Activated naive CD8-positive, alpha-beta T cell treated with anti-CD3 and anti-CD28 coated beads, Interleukin-2, amount 10 ng/mL, durations not matched to agents 7 days and 5 days (primary cell): ENCODE results near the gene MYO1B. TPM values are rescaled to one million over a fixed set of nuclear protein-coding genes. Genes with fewer than 3 reads are reported as not detected.

Source experiments
- ATAC-seq: fragments of 150-1000 bp; cut with Tn5 transposase; one replicate; pipeline ENCODE4 v1.10.0; 2021; ENCODE audit warnings: low read depth, moderate library complexity
- POLR2A ChIA-PET: fragments of 350-600 bp; sonication (Branson Sonifier 250); formaldehyde crosslinking; loops from one replicate; lab custom pipeline; 2021; ENCODE audit warnings: antibody characterized with exemption; lab: Charles Lee
- DNase-seq: peaks from one replicate; pipeline ENCODE4 v3.0.0; 2021
- H3K27ac Mint-ChIP-seq: one replicate; pipeline ENCODE4 v1.8.0; 2022; ENCODE audit warnings: mild to moderate bottlenecking, mixed read lengths
- H3K27me3 Mint-ChIP-seq: one replicate; pipeline ENCODE4 v1.8.0; 2022; ENCODE audit warnings: mild to moderate bottlenecking, moderate library complexity, mixed read lengths
- H3K36me3 Mint-ChIP-seq: one replicate; pipeline ENCODE4 v1.8.0; 2021; ENCODE audit warnings: mild to moderate bottlenecking, mixed read lengths
- H3K4me1 Mint-ChIP-seq: one replicate; pipeline ENCODE4 v1.8.0; 2021; ENCODE audit warnings: mixed read lengths
- H3K4me3 Mint-ChIP-seq: one replicate; pipeline ENCODE4 v1.8.0; 2022; ENCODE audit warnings: mild to moderate bottlenecking, moderate library complexity, mixed read lengths
- H3K9me3 Mint-ChIP-seq: one replicate; pipeline ENCODE4 v1.8.0; 2021; ENCODE audit warnings: mixed read lengths
- total RNA-seq, 2 experiments: library from RNA; stranded (reverse); gene quantifications; one replicate each; pipeline ENCODE4 v1.2.3, GENCODE V29; 2021

Gene MYO1B
- 1 to 10 TPM; 3.2 to 3.9 TPM for total RNA-seq

DNA sequence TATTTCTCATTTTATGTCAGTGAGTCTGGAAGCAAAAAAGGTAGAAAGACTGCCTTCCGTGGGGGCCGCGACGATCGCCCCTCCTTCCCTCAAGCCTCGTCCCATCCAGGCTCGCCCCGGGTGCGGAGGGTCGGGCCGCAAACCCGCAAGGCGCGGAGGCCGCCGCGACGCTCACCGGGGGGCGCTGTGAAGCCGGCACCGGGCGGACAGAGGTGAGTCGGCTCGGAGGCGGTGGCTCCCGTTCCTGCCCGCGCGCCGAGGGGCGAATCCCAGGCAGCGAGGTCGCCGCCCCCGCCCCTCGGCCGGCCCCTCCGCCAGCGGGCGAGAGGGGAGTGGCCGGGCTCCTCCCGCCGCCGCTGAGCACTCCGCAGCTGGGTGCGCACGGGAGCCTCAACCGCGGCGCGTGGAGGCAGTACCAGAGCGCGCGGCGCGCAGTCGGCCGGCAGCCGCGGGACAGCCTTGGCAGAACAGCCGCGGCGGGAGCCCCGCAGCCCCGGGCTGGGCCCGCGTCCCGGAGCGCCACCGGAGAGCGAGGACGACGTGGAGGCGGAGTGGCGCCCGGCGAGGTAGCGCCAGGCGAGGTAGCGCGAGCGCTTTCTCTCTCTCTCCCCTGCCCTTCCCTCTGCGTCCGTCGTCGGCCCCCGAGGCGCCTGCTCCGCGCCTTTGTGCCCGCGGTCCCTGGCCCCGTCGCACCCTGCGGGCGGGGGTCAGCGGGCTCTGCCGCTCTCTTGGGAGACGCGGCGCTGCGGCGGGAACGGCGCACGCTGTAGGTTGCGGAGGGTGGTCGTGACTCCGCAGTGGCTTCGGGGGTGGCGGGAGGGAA is at the start of gene MYO1B:
TSS of gene MYO1B (plus strand) at position 359 of the 823 bp plus-strand sequence. CDS start 31,492 bp downstream, outside the sequence.
- ATAC-seq (peak; percentile 82), DNase-seq (peak; percentile 77)
- Mint-ChIP-seq H3K4me1 (peaks cover 6% of the 10 kb centered on the region), H3K27ac (peak within 1 kb of the TSS; percentile 49), H3K9me3 (no peaks in the 10 kb centered on the region), H3K27me3 (peaks cover 17% of the 10 kb centered on the region), H3K36me3 (no peaks in the 10 kb centered on the region), H3K4me3 (peak within 1 kb of the TSS; percentile 78)
- POLR2A ChIA-PET = no interaction called here

- H3K36me3 Mint-ChIP-seq = peaks cover 32% of the 10 kb centered on the region
- no peak overlapping the region for H3K4me3 Mint-ChIP-seq
- DNase-seq = no peak
- no peak overlapping the region for H3K27ac Mint-ChIP-seq
- POLR2A ChIA-PET = no interaction called here
- no peaks in the 10 kb centered on the region for H3K27me3 Mint-ChIP-seq
- H3K4me1 Mint-ChIP-seq = peaks cover 35% of the 10 kb centered on the region
- peaks cover 10% of the 10 kb centered on the region for H3K9me3 Mint-ChIP-seq
- ATAC-seq = no peak
These were observed 48.1 kb upstream of the MYO1B start for GRCh38 chr2:191197096-191197495.

- ATAC-seq (no peak), DNase-seq (no peak)
- POLR2A ChIA-PET = no interaction called here
- Mint-ChIP-seq H3K27me3 (no peaks in the 10 kb centered on the region), H3K36me3 (peaks cover 30% of the 10 kb centered on the region), H3K9me3 (peaks cover 10% of the 10 kb centered on the region), H3K27ac (no peak overlapping the region), H3K4me1 (peaks cover 42% of the 10 kb centered on the region), H3K4me3 (no peak overlapping the region)
These were observed 46.9 kb upstream of the MYO1B start for GRCh38 chr2:191198271-191198670.

GRCh38 chr2:191199929-191200512 is 45.2 kb upstream of the MYO1B start:
- ATAC-seq = no peak
- peaks cover 38% of the 10 kb centered on the region for H3K4me1 Mint-ChIP-seq
- peaks cover 10% of the 10 kb centered on the region for H3K9me3 Mint-ChIP-seq
- DNase-seq = no peak
- no peaks in the 10 kb centered on the region for H3K27me3 Mint-ChIP-seq
- POLR2A ChIA-PET = interaction anchor here (0.6 kb wide), 1 partner anchor 29 kb away, joined by 3 read pairs; no protein-coding TSS in a partner anchor
- H3K36me3 Mint-ChIP-seq = peaks cover 28% of the 10 kb centered on the region
- H3K27ac Mint-ChIP-seq = no peak overlapping the region
- no peak overlapping the region for H3K4me3 Mint-ChIP-seq

GRCh38 chr2:191200910-191201309 is 44.3 kb upstream of the MYO1B start:
- no peak for ATAC-seq
- H3K4me3 Mint-ChIP-seq = no peak overlapping the region
- peaks cover 26% of the 10 kb centered on the region for H3K36me3 Mint-ChIP-seq
- POLR2A ChIA-PET = interaction anchor here (1.3 kb wide), 1 partner anchor 11 kb away, joined by 3 read pairs; no protein-coding TSS in a partner anchor
- H3K27ac Mint-ChIP-seq = no peak overlapping the region
- H3K27me3 Mint-ChIP-seq = no peaks in the 10 kb centered on the region
- DNase-seq = no peak
- H3K4me1 Mint-ChIP-seq = peaks cover 37% of the 10 kb centered on the region
- H3K9me3 Mint-ChIP-seq = peaks cover 10% of the 10 kb centered on the region

GRCh38 chr2:191202209-191202721 is 42.9 kb upstream of the MYO1B start:
- Mint-ChIP-seq H3K36me3 (peaks cover 20% of the 10 kb centered on the region), H3K27ac (peak overlapping the region; percentile 73), H3K4me1 (peaks cover 45% of the 10 kb centered on the region), H3K4me3 (peak overlapping the region; percentile 55), H3K27me3 (no peaks in the 10 kb centered on the region), H3K9me3 (peaks cover 10% of the 10 kb centered on the region)
- POLR2A ChIA-PET = interaction anchor here (1.3 kb wide), 1 partner anchor 12 kb away, joined by 3 read pairs; no protein-coding TSS in a partner anchor
- DNase-seq (no peak), ATAC-seq (no peak)

DNA sequence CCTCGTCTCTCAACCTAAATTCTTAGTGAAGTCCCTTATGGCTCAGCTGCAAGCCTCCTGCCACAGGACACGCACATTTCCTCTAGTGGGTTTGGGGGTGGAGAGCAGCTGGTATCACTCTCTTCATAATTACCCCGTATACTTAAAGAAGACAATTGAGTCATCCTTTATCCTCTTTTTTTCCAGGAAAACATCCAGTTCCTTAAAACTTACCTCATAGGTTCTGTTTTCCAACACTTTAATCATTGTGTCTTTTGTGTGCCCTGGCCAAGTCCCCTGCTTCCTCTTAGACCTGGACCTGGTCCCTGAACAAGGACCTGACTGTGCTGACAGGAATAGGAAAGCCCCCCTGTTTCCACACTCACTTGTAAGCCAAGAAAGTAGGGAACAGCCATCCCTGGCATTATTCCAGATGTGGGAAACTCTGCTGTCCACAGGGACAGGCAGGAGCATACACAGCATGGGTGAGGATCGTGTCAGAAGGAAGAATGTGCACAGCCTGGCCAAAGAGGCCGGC is 42.3 kb upstream of the MYO1B start:
- H3K4me3 Mint-ChIP-seq = peak overlapping the region; percentile 55
- POLR2A ChIA-PET = no interaction called here
- H3K27me3 Mint-ChIP-seq = no peaks in the 10 kb centered on the region

DNA sequence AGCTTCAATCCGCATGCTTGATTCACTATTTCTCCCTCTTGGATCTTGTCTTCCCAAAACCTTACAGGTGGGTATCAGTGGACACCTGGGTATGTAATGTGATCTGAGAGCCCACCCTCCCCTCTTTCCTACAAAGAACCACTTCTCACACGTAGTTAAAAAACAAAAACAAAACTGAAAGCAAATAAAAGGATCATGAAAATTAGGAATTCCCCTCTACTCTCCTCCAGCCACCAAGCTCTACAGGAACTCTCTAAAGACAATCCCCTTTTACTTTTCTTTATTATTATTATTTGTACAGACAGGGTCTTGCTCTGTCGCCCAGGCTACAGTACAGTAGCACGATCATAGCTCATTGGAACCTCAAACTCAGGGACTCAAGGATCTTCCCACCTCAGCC is 40.8 kb upstream of the MYO1B start:
- DNase-seq = no peak
- Mint-ChIP-seq H3K4me3 (peak overlapping the region; percentile 81), H3K9me3 (peaks cover 6% of the 10 kb centered on the region), H3K27me3 (no peaks in the 10 kb centered on the region), H3K4me1 (peaks cover 45% of the 10 kb centered on the region), H3K36me3 (peaks cover 15% of the 10 kb centered on the region), H3K27ac (peak overlapping the region; percentile 85)
- POLR2A ChIA-PET = interaction anchor here (0.9 kb wide), 1 partner anchor 10 kb away, joined by 5 read pairs; no protein-coding TSS in a partner anchor
- peak; percentile 19 for ATAC-seq

More for the DNA sequence above, 42.3 kb upstream of the MYO1B start:
- Mint-ChIP-seq H3K36me3 (peaks cover 20% of the 10 kb centered on the region), H3K4me1 (peaks cover 45% of the 10 kb centered on the region), H3K9me3 (peaks cover 10% of the 10 kb centered on the region), H3K27ac (peak overlapping the region; percentile 73)
- ATAC-seq = peak; percentile 65
- no peak for DNase-seq

DNA sequence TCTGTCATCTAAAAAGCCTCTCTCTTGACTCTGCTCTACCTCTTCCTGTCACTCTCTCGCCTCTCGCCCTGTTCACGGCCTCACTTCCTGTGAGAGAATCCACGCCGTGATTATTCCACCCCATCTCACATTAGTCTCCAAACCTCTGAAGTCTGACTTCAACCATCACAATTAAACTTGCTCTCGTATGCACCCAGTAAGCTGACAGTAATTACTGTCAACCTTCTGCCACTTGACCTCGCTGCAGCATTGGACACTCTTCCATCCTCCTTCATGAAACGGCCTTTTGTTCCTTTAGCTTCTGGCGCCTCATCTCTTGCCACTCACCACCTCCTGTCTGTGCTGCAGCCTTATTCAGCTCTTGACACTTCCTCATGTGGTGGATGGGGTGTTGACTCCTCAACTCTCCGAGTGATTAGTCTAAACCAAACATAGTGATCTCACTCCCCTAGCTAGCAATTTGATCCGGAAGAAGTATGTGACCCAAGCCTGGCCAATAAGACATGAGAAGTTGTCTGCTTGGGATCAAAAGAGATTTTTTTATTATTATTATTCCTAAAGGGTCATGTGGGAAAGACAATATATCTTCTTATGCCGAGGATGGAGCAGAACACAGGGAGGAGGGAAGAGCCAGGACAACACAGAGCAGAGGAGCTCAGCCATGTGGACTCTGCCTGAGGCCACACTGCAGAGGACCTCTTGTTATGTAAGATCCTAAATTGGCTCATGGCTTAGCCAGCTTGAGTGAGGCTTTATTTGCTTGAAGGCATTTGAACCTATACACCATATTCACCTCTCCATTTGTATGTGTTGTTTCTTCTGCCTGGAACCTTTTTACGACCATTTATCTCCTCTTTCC is 38.4 kb upstream of the MYO1B start:
- peak overlapping the region; percentile 82 for H3K27ac Mint-ChIP-seq
- DNase-seq (no peak), ATAC-seq (peak; percentile 81)
- POLR2A ChIA-PET = interaction anchor here (1.0 to 2.0 kb wide), 3 partner anchors 13 to 36 kb away, joined by 3 to 10 read pairs (median 3); no protein-coding TSS in a partner anchor
- H3K27me3 Mint-ChIP-seq = no peaks in the 10 kb centered on the region
- peaks cover 7% of the 10 kb centered on the region for H3K9me3 Mint-ChIP-seq
- peaks cover 37% of the 10 kb centered on the region for H3K4me1 Mint-ChIP-seq
- peak overlapping the region; percentile 63 for H3K4me3 Mint-ChIP-seq
- peaks cover 2% of the 10 kb centered on the region for H3K36me3 Mint-ChIP-seq

DNA sequence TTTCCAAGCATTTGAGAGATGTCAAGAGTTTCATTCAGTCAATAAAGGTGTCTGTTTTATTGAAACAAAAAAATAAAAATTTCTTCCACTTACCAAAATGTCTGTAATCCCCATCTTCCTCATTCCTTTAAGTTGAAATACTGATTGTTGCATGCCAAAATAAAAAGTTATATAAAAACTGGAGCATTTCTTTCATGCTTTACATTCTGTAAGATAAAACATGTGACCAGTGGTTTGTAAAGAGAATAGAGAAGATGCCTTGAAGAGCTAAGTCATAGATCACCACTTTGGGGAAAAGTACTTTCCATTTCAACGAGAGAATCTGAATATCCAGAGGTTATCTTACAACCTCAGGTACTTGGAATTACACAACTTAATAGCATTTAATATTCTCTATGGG is 35.9 kb upstream of the MYO1B start:
- Mint-ChIP-seq H3K27ac (no peak overlapping the region), H3K4me1 (peaks cover 18% of the 10 kb centered on the region), H3K9me3 (peaks cover 15% of the 10 kb centered on the region), H3K36me3 (peaks cover 5% of the 10 kb centered on the region), H3K4me3 (no peak overlapping the region), H3K27me3 (no peaks in the 10 kb centered on the region)
- POLR2A ChIA-PET = no interaction called here
- ATAC-seq (no peak), DNase-seq (no peak)

GRCh38 chr2:191212119-191212518 is 33.1 kb upstream of the MYO1B start:
- POLR2A ChIA-PET = no interaction called here
- H3K36me3 Mint-ChIP-seq = peaks cover 9% of the 10 kb centered on the region
- no peak overlapping the region for H3K27ac Mint-ChIP-seq
- no peak overlapping the region for H3K4me3 Mint-ChIP-seq
- no peaks in the 10 kb centered on the region for H3K27me3 Mint-ChIP-seq
- no peak for ATAC-seq
- peaks cover 2% of the 10 kb centered on the region for H3K4me1 Mint-ChIP-seq
- DNase-seq = no peak
- H3K9me3 Mint-ChIP-seq = peaks cover 18% of the 10 kb centered on the region

DNA sequence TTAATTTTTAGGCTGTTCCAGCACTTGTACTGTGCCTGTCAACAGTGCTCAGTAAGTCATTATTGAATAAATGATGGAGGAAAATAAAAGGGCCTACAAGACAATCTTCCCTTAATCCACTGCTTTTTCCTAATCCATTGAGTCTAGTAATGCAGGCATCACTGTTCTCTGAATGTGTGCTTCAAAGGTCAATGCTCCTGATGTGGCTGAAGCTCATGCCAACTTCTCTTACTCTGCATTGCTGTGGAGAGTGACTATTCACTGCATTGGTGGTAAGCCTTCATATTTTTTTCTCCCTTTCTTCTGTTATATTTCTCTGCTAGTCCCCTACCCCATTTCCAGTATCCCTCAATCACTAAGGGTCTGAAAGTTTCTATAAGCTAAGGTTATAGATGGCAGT is 31.9 kb upstream of the MYO1B start:
- H3K27ac Mint-ChIP-seq = no peak overlapping the region
- POLR2A ChIA-PET = no interaction called here
- H3K36me3 Mint-ChIP-seq = peaks cover 9% of the 10 kb centered on the region
- H3K27me3 Mint-ChIP-seq = no peaks in the 10 kb centered on the region
- H3K9me3 Mint-ChIP-seq = peaks cover 17% of the 10 kb centered on the region
- ATAC-seq (no peak), DNase-seq (no peak)
- no peak overlapping the region for H3K4me3 Mint-ChIP-seq
- H3K4me1 Mint-ChIP-seq = peaks cover 10% of the 10 kb centered on the region
